ENCODE measurements around the gene HARBI1. TPM values are rescaled to one million over a fixed set of nuclear protein-coding genes. Genes with fewer than 3 reads are reported as not detected.

The HARBI1 gene
- total RNA-seq, 1 experiment from 2014 or later: 4.4 TPM

DNA sequence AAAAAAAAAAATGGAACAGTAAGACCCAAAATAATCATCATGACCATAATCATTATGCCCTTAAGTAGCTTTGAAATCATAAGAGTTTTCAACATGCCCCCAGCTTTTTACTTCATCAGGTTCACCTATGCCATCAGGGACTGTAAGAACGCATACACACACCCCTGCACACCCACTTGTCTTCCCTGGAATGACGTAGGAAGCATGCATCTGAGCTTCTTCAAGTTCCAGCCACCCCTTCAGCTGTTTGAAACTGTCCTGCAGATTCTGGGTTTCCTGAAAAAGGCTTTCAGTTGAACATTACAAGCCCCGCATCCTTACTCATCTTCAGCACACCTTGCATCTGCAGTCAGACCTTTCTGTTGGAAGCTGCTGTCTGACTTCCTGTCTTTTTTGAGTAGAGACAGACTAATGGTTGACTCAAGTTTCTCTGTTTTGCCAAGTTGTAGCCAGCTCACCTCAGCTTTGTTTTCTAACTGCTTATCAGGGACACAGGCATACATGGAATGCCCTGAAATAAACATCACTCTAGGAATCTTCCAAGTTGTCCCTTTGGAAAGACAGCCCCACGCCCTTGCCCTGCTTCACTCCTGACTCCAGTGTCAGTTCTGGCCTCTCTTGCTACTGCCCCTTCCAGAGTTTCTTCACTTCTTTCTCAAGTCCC is 46.4 kb upstream of the HARBI1 start (continued):
- TF ChIP-seq USF1 (CRISPR knock-in tag; IDR thresholded peaks at IDR 0.05): no peak

GRCh38 chr11:46662366-46662765 is 45.3 kb upstream of the HARBI1 start:
- no peaks in the 10 kb centered on the region for H3K9me3 Mint-ChIP-seq

GRCh38 chr11:46661836-46662235 is 44.8 kb upstream of the HARBI1 start:
- no peaks in the 10 kb centered on the region for H3K9me3 Mint-ChIP-seq
- no peak overlapping the region for H3K4me3 Mint-ChIP-seq
- no peak for ATAC-seq
- H3K4me1 Mint-ChIP-seq: no peaks in the 10 kb centered on the region
- POLR2A ChIA-PET: no interaction called here
- DNase-seq (ENCODE audit: low spot score): no peak
- H3K36me3 Mint-ChIP-seq: peaks cover 62% of the 10 kb centered on the region
- CTCF ChIA-PET: no interaction called here
- no peaks in the 10 kb centered on the region for H3K27me3 Mint-ChIP-seq (ENCODE audit: low read depth)
- H3K27ac Mint-ChIP-seq: no peak overlapping the region
- TF ChIP-seq E2F4 (CRISPR knock-in tag; IDR thresholded peaks at IDR 0.05; ENCODE audit: borderline replicate concordance, low read depth) (no peak), ZNF416 (CRISPR knock-in tag; IDR thresholded peaks at IDR 0.05) (no peak), STAT6 (CRISPR knock-in tag; conservative IDR thresholded peaks at IDR 0.05; ENCODE audit: low read depth) (no peak), ELF4 (CRISPR knock-in tag; IDR thresholded peaks at IDR 0.05; ENCODE audit: low read depth) (no peak), RELA (CRISPR knock-in tag; IDR thresholded peaks at IDR 0.05; ENCODE audit: borderline replicate concordance) (no peak), ZNF671 (CRISPR knock-in tag; IDR thresholded peaks at IDR 0.05) (no peak), OVOL2 (CRISPR knock-in tag; IDR thresholded peaks at IDR 0.05; ENCODE audit: borderline replicate concordance) (no peak), ZNF423 (CRISPR knock-in tag; IDR thresholded peaks at IDR 0.05) (no peak)
- TF ChIP-seq, protein P1, sequence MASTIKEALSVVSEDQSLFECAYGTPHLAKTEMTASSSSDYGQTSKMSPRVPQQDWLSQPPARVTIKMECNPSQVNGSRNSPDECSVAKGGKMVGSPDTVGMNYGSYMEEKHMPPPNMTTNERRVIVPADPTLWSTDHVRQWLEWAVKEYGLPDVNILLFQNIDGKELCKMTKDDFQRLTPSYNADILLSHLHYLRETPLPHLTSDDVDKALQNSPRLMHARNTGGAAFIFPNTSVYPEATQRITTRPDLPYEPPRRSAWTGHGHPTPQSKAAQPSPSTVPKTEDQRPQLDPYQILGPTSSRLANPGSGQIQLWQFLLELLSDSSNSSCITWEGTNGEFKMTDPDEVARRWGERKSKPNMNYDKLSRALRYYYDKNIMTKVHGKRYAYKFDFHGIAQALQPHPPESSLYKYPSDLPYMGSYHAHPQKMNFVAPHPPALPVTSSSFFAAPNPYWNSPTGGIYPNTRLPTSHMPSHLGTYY (CRISPR knock-in tag; IDR thresholded peaks at IDR 0.05): no peak
- TF ChIP-seq, protein P2, sequence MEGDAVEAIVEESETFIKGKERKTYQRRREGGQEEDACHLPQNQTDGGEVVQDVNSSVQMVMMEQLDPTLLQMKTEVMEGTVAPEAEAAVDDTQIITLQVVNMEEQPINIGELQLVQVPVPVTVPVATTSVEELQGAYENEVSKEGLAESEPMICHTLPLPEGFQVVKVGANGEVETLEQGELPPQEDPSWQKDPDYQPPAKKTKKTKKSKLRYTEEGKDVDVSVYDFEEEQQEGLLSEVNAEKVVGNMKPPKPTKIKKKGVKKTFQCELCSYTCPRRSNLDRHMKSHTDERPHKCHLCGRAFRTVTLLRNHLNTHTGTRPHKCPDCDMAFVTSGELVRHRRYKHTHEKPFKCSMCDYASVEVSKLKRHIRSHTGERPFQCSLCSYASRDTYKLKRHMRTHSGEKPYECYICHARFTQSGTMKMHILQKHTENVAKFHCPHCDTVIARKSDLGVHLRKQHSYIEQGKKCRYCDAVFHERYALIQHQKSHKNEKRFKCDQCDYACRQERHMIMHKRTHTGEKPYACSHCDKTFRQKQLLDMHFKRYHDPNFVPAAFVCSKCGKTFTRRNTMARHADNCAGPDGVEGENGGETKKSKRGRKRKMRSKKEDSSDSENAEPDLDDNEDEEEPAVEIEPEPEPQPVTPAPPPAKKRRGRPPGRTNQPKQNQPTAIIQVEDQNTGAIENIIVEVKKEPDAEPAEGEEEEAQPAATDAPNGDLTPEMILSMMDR (IDR thresholded peaks at IDR 0.05): no peak
- TF ChIP-seq, protein P3, sequence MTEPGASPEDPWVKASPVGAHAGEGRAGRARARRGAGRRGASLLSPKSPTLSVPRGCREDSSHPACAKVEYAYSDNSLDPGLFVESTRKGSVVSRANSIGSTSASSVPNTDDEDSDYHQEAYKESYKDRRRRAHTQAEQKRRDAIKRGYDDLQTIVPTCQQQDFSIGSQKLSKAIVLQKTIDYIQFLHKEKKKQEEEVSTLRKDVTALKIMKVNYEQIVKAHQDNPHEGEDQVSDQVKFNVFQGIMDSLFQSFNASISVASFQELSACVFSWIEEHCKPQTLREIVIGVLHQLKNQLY (CRISPR knock-in tag; IDR thresholded peaks at IDR 0.05): no peak

More at GRCh38 chr11:46662366-46662765, 45.3 kb upstream of the HARBI1 start:
- Mint-ChIP-seq H3K4me1 (no peaks in the 10 kb centered on the region), H3K27me3 (ENCODE audit: low read depth) (no peaks in the 10 kb centered on the region), H3K27ac (no peak overlapping the region), H3K4me3 (no peak overlapping the region), H3K36me3 (peaks cover 57% of the 10 kb centered on the region)
- DNase-seq (ENCODE audit: low spot score) (no peak), ATAC-seq (no peak)
- CTCF ChIA-PET: no interaction called here
- POLR2A ChIA-PET: no interaction called here
- no peak for TF ChIP-seq HMGA2 (CRISPR knock-in tag; IDR thresholded peaks at IDR 0.05)
- no peak for TF ChIP-seq ZMAT4 (CRISPR knock-in tag; IDR thresholded peaks at IDR 0.05)
- no peak for TF ChIP-seq ZBTB21 (CRISPR knock-in tag; IDR thresholded peaks at IDR 0.05; ENCODE audit: borderline replicate concordance)
- no peak for TF ChIP-seq STAT6 (CRISPR knock-in tag; conservative IDR thresholded peaks at IDR 0.05; ENCODE audit: low read depth)
- TF ChIP-seq MYBL2 (CRISPR knock-in tag; IDR thresholded peaks at IDR 0.05): no peak
- TF ChIP-seq SP1 (CRISPR knock-in tag; conservative IDR thresholded peaks at IDR 0.05): no peak
- TF ChIP-seq KAT7 (CRISPR knock-in tag; IDR thresholded peaks at IDR 0.05; ENCODE audit: borderline replicate concordance): no peak
- no peak for TF ChIP-seq ZNF121 (CRISPR knock-in tag; IDR thresholded peaks at IDR 0.05)
- TF ChIP-seq JAZF1 (CRISPR knock-in tag; IDR thresholded peaks at IDR 0.05): no peak
- TF ChIP-seq GRHL2 (CRISPR knock-in tag; IDR thresholded peaks at IDR 0.05; ENCODE audit: insufficient replicate concordance, severe bottlenecking): no peak
